PC-9 (cell line): ENCODE data around the gene CTNNA3.

Experiments
- EZH2 ChIP-seq: fragments of 200-600 bp; sonication (generic); IDR thresholded peaks from 2 replicates; pipeline ENCODE4 v1.8.0; 2017; ENCODE audit warnings: antibody characterized with exemption, low read depth
- TF ChIP-seq, protein P1 (sequence below): fragments of 200-600 bp; sonication (generic); conservative IDR thresholded peaks from 2 replicates; pipeline ENCODE4 v1.6.1; 2017; ENCODE audit warnings: mixed run types, antibody characterized with exemption, mild to moderate bottlenecking, moderate library complexity

GRCh38 chr10:67587771-67588170, 108.2 kb downstream of the CTNNA3 start:
- TF ChIP-seq, protein P1, sequence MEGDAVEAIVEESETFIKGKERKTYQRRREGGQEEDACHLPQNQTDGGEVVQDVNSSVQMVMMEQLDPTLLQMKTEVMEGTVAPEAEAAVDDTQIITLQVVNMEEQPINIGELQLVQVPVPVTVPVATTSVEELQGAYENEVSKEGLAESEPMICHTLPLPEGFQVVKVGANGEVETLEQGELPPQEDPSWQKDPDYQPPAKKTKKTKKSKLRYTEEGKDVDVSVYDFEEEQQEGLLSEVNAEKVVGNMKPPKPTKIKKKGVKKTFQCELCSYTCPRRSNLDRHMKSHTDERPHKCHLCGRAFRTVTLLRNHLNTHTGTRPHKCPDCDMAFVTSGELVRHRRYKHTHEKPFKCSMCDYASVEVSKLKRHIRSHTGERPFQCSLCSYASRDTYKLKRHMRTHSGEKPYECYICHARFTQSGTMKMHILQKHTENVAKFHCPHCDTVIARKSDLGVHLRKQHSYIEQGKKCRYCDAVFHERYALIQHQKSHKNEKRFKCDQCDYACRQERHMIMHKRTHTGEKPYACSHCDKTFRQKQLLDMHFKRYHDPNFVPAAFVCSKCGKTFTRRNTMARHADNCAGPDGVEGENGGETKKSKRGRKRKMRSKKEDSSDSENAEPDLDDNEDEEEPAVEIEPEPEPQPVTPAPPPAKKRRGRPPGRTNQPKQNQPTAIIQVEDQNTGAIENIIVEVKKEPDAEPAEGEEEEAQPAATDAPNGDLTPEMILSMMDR = no peak
- TF ChIP-seq EZH2 = no peak
